Adrenal gland (tissue), 12 donors: ENCODE results near the gene SP8. TPM values are rescaled to one million over a fixed set of nuclear protein-coding genes. Genes with fewer than 3 reads are reported as not detected.
"Not testable (repeated sequence)": the region's sequence is repeated elsewhere in the genome, so short reads cannot be mapped to it uniquely, and the experiment has no call there.

Experiments
- DNase-seq, 7 donors: peaks; one replicate each; pipeline ENCODE4 v3.0.0-alpha.2; 2019 to 2020
- H3K27ac ChIP-seq, 5 donors: fragments of 200-600 bp; sonication (generic) in 4 of 5; 1 replicate in 3 of 5; 2 replicates in 2 of 5; pipeline versions ENCODE4 v1.5.1 to v1.8.0; 2016 to 2020; ENCODE audit warnings: mild to moderate bottlenecking in 1 of 5
- H3K27me3 ChIP-seq: fragments of 200-600 bp; 2 replicates; pipeline ENCODE4 v1.8.0; 2021
- H3K36me3 ChIP-seq, 2 donors: fragments of 200-600 bp; replicated peaks in 1 of 2; 1 replicate in 1 of 2; 2 replicates in 1 of 2; pipeline versions ENCODE4 v1.5.1 to v1.8.0; 2018 to 2022
- H3K4me1 ChIP-seq, 2 donors: fragments of 200-600 bp; replicated peaks in 1 of 2; 1 replicate in 1 of 2; 2 replicates in 1 of 2; pipeline versions ENCODE4 v1.5.1 to v1.8.0; 2018 to 2021
- H3K4me3 ChIP-seq, 4 donors: fragments of 200-600 bp; sonication (generic) in 3 of 4; one replicate each; pipeline ENCODE4 v1.5.1; 2016 to 2018
- H3K9me3 ChIP-seq, 3 donors: fragments of 200-600 bp; sonication (generic) in 1 of 3; replicated peaks in 1 of 3; 1 replicate in 2 of 3; 2 replicates in 1 of 3; pipeline versions ENCODE4 v1.5.1 to v1.8.0; 2016 to 2021
- POLR2A ChIP-seq, 2 donors: fragments of 450-650 bp; IDR thresholded peaks; one replicate each; pipeline ENCODE4 v1.6.1; 2017; ENCODE audit warnings: antibody characterized with exemption in 2 of 2, mild to moderate bottlenecking in 2 of 2, moderate library complexity in 1 of 2
- WGBS, 4 donors: extraction: QIAGEN DNeasy Blood & Tissue Kit in 2 of 4; methylation state at CpG; one replicate each; pipeline versions ENCODE4 v1.1.5 to v1.1.7; 2013 to 2017; 5-methylcytosine and 5-hydroxymethylcytosine counted together
- intact Hi-C, 2 donors: fragments of 100-400 bp; cut with DNase I; formaldehyde crosslinking; loops; one replicate each; pipeline versions ENCODE4 v1.14.1 to v1.15.0; 2022 to 2023
- polyA plus RNA-seq, 3 donors: library from polyadenylated mRNA; stranded (reverse); fragments of 200-250 nt in 2 of 3; fragments of 350-450 nt in 1 of 3; fragmentation: Illumina TruSeq in 1 of 3; extraction: RNeasy Lipid Tissue Mini Kit (QIAGEN cat#74804) in 1 of 3; gene quantifications; one replicate each; pipeline ENCODE4 v1.2.3, GENCODE V29; 2013 to 2014
- total RNA-seq, 9 donors: library from RNA; depleted of rRNA in 4 of 9; stranded (reverse); fragments of >200 nt in 4 of 9; fragments of 120-200 nt in 1 of 9; fragmentation: NEBNext Ultra II Directional in 1 of 9; extraction: Animal tissue kit (Norgen Biotek cat#: 25700) in 1 of 9; gene quantifications; one replicate each; pipeline versions ENCODE4 v1.1.0 to v1.2.4, GENCODE V29; 2013 to 2023
- TF ChIP-seq, protein P1 (sequence below), 6 experiments: fragments of 450-650 bp in 4 of 6; fragments of 200-600 bp in 2 of 6; sonication (generic) in 1 of 6; IDR thresholded peaks; 1 replicate in 5 of 6; 2 replicates in 1 of 6; pipeline versions ENCODE4 v1.5.1 to v1.8.0; 2016 to 2021; ENCODE audit warnings: antibody characterized with exemption in 6 of 6, mild to moderate bottlenecking in 2 of 6, moderate library complexity in 1 of 6
- donor health status: healthy with polysubstance abuse.
- donor health status: Bipolar disorder and iron deficiency.
- donor health status: DM: yes; HTN: yes; CAD: no.
- donor health status: DM: no; HTN: no; CAD: no.
- donor health status: DM: no; HTN: no; CAD: no.
- donor health status: DM: yes; HTN: yes; CAD: no.

SP8 gene
- total and polyA plus RNA-seq, 12 donors, result not detected

DNA sequence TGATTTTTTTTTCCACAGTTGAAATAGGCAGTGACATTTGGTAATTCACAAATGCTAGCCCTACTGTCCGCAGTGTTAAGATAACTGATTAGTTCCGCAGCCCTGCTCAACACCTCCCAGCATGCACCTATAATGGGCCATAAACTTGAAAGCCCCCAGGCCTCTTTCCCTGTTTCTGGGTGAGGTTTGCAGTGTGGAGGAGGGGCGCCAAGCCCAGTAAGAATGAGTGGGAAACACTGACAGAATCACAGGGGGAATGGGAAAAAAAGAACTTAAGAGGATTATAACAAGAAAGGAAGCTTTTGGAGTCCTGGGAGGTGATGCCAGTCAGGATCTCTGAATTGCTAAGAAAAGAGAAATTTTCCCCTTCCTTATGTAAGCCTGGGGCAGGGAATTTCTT lies 39.6 kb upstream of the SP8 start:
- H3K27me3 ChIP-seq, result peaks cover 4% of the 10 kb centered on the region
- H3K27ac ChIP-seq, result no peak overlapping the region
- intact Hi-C loops, result no loop called here
- WGBS, 4 donors, result 48 to 56% (median 54%) methylated on average over 3 of the region's 3 CpGs
- no peak for TF ChIP-seq POLR2A (IDR thresholded peaks at IDR 0.05)
- TF ChIP-seq, protein P1, sequence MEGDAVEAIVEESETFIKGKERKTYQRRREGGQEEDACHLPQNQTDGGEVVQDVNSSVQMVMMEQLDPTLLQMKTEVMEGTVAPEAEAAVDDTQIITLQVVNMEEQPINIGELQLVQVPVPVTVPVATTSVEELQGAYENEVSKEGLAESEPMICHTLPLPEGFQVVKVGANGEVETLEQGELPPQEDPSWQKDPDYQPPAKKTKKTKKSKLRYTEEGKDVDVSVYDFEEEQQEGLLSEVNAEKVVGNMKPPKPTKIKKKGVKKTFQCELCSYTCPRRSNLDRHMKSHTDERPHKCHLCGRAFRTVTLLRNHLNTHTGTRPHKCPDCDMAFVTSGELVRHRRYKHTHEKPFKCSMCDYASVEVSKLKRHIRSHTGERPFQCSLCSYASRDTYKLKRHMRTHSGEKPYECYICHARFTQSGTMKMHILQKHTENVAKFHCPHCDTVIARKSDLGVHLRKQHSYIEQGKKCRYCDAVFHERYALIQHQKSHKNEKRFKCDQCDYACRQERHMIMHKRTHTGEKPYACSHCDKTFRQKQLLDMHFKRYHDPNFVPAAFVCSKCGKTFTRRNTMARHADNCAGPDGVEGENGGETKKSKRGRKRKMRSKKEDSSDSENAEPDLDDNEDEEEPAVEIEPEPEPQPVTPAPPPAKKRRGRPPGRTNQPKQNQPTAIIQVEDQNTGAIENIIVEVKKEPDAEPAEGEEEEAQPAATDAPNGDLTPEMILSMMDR (IDR thresholded peaks at IDR 0.05), result no peak
- no peak for DNase-seq
- H3K4me1 ChIP-seq, result no peaks in the 10 kb centered on the region
- H3K36me3 ChIP-seq, result no peaks in the 10 kb centered on the region
- no peaks in the 10 kb centered on the region for H3K9me3 ChIP-seq
- no peak overlapping the region for H3K4me3 ChIP-seq

DNA sequence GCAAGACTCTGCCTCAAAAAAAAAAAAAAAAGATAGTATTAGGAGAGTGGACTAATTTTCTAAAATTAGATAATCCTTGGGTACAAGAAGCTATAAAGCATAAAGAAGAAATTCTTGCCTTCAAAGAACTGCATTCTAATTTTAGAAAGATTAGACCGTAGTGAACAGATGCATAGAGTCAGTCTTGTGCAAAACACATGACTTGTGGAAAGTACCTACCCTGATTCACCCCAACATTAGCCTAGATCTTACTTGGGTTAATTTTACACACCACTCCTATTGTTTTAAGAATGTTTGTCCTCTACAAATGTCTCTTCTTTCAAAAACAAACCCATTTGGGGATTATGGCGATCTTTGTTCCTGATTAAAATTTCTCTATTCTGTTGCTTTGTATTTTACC lies 38.9 kb upstream of the SP8 start:
- peaks cover 4% of the 10 kb centered on the region for H3K27me3 ChIP-seq
- no peaks in the 10 kb centered on the region for H3K4me1 ChIP-seq
- TF ChIP-seq, protein P1 (IDR thresholded peaks at IDR 0.05), result no peak
- TF ChIP-seq POLR2A (IDR thresholded peaks at IDR 0.05), result no peak
- no peak for DNase-seq
- no peaks in the 10 kb centered on the region for H3K9me3 ChIP-seq
- no peaks in the 10 kb centered on the region for H3K36me3 ChIP-seq
- no peak overlapping the region for H3K27ac ChIP-seq
- no peak overlapping the region for H3K4me3 ChIP-seq
- WGBS, 4 donors, result 69 to 83% (median 71%) methylated on average over 2 of the region's 2 CpGs
- intact Hi-C loops, result no loop called here

DNA sequence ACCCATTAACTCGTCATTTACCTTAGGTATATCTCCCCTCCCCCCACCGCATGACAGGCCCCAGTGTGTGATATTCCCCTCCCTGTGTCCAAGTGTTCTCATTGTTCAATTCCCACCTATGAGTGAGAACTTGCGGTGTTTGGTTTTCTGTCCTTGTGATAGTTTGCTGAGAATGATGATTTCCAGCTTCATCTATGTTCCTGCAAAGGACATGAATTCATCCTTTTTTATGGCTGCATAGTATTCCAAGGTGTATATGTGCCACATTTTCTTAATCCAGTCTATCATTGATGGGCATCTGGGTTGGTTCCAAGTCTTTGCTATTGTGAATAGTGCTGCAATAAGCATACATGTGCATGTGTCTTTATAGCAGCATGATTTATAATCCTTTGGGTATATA lies 34.7 kb upstream of the SP8 start:
- H3K4me3 ChIP-seq, H3K27ac ChIP-seq, H3K9me3 ChIP-seq, H3K4me1 ChIP-seq, H3K36me3 ChIP-seq, DNase-seq, intact Hi-C loops, H3K27me3 ChIP-seq: not testable (repeated sequence)
- WGBS, 4 donors, result 80 to 92% (median 82%) methylated on average over 3 of the region's 3 CpGs

DNA sequence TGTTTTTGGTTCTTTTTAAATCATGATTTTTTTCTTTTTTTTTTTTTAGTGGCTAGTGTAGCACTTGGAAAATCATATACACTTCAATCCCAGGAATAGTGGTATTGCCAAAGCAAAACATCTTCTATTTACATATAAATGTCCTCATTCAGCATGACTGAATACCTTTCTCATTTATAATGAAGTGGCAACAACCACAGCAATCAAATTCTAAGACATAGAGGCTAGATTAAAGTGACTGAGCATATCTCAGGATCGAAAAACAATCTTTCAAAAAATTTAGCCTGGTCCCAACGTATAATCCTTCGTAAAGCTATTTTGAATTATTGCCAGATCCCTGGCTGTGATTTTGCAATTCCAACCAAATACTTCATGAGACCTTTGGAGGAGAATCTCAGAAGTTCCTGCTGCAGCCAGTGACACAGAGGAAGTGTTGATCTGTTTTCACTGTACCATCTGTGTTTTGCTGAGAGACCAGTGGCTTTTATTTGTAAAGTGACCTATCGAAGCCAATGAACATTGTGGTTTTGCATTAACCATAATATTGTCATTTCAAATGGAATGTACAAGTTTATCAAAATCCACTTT lies 29.8 kb upstream of the SP8 start:
- TF ChIP-seq POLR2A (IDR thresholded peaks at IDR 0.05), result no peak
- TF ChIP-seq, protein P1 (IDR thresholded peaks at IDR 0.05), result no peak
- DNase-seq, result no peak
- Histone ChIP-seq H3K4me3 (no peak overlapping the region), H3K9me3 (no peaks in the 10 kb centered on the region), H3K36me3 (no peaks in the 10 kb centered on the region), H3K27ac (no peak overlapping the region), H3K27me3 (no peaks in the 10 kb centered on the region), H3K4me1 (no peaks in the 10 kb centered on the region)
- intact Hi-C loops, result no loop called here
- WGBS, 4 donors, result 35 to 43% (median 41%) methylated on average over 4 of the region's 4 CpGs

DNA sequence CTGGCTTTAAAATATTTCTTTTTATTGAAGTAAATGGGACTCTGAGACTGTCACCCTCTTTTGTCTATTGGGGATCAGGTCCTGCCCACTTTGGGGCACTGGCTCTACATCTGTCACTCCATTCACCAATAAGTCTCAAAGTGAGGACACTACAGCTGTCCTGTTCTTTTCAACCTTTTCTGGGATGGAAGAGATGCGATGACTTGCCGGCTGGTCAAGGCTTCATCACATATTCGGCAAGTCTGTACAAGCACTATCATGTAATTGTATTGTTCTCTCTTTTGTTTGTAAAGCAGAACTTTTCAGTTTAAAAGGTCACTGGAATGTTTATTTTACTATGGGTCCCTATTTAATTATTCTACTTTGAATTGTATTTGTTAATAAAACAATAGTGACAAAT lies 17.7 kb upstream of the SP8 start:
- H3K4me1 ChIP-seq, result no peaks in the 10 kb centered on the region
- WGBS, 4 donors, result 76 to 95% (median 84%) methylated on average over 3 of the region's 3 CpGs
- no peaks in the 10 kb centered on the region for H3K36me3 ChIP-seq
- DNase-seq, result no peak
- no peaks in the 10 kb centered on the region for H3K9me3 ChIP-seq
- intact Hi-C loops, result no loop called here
- peaks cover 21% of the 10 kb centered on the region for H3K27me3 ChIP-seq
- H3K27ac ChIP-seq, result no peak overlapping the region
- TF ChIP-seq POLR2A (IDR thresholded peaks at IDR 0.05), result no peak
- TF ChIP-seq, protein P1 (IDR thresholded peaks at IDR 0.05), result no peak
- H3K4me3 ChIP-seq, result no peak overlapping the region
